OCI-LY3 (cell line): Measurements from ENCODE around the gene ZER1.

Source experiments
- H2AFZ ChIP-seq: fragments of 200-600, 300-600 bp; shearing (Covaris generic); 2 replicates; pipeline ENCODE4 v1.6.0; 2014; ENCODE audit warnings: antibody characterized with exemption, low read depth, low read length
- H3K27ac ChIP-seq: fragments of 200-600, 300-600 bp; sonication (generic); 2 replicates; pipeline ENCODE4 v1.5.1; 2014; ENCODE audit warnings: mild to moderate bottlenecking, low read length, moderate library complexity, mixed read lengths
- H3K27me3 ChIP-seq: fragments of 200-600, 300-600 bp; sonication (generic); 2 replicates; pipeline ENCODE4 v1.6.1; 2014; ENCODE audit warnings: low read depth, low read length, mixed read lengths
- H3K36me3 ChIP-seq: fragments of 200-600, 300-600 bp; sonication (generic); replicated peaks from 2 replicates; pipeline ENCODE3; 2014; ENCODE audit warnings: low read depth, low read length, mixed read lengths
- H3K4me1 ChIP-seq: fragments of 300-600, 200-600 bp; sonication (generic); 2 replicates; pipeline ENCODE4 v1.6.1; 2014; ENCODE audit warnings: low read length, mixed read lengths
- H3K4me2 ChIP-seq: fragments of 200-600, 300-600 bp; sonication (generic); 2 replicates; pipeline ENCODE4 v1.6.1; 2014; ENCODE audit warnings: low read length, mixed read lengths
- H3K4me3 ChIP-seq: fragments of 300-600, 200-600 bp; sonication (generic); 2 replicates; pipeline ENCODE4 v1.5.1; 2014; ENCODE audit warnings: antibody characterized with exemption, mild to moderate bottlenecking, low read length, moderate library complexity
- H3K79me2 ChIP-seq: fragments of 300-600, 200-600 bp; shearing (Covaris generic); 2 replicates; pipeline ENCODE4 v1.6.1; 2014; ENCODE audit warnings: mild to moderate bottlenecking, low read length, mixed read lengths
- H3K9ac ChIP-seq: fragments of 300-600, 200-600 bp; shearing (Covaris generic); 2 replicates; pipeline ENCODE4 v1.6.0; 2014; ENCODE audit warnings: mild to moderate bottlenecking, low read length, moderate library complexity
- H3K9me3 ChIP-seq: fragments of 200-600, 300-600 bp; shearing (Covaris generic); 2 replicates; pipeline ENCODE4 v1.6.1; 2014; ENCODE audit warnings: low read length, mixed read lengths; ENCODE audit not compliant: insufficient read depth
- H4K20me1 ChIP-seq: fragments of 200-600, 300-600 bp; sonication (generic); 2 replicates; pipeline ENCODE4 v1.6.1; 2016; ENCODE audit warnings: low read length, mixed read lengths; ENCODE audit not compliant: insufficient read depth
- EZH2phosphoT487 ChIP-seq: fragments of 200-600 bp; shearing (Covaris generic); IDR thresholded peaks from 2 replicates; pipeline ENCODE4 v1.6.1; 2018; ENCODE audit warnings: antibody characterized with exemption, mixed run types, low read depth
- TF ChIP-seq, protein P1 (sequence below): fragments of 200-600, 300-600 bp; sonication (generic); IDR thresholded peaks from 2 replicates; pipeline ENCODE4 v1.5.1; 2014; ENCODE audit warnings: antibody characterized with exemption, low read length, low read depth

Gene ZER1

GRCh38 chr9:128771094-128771721 lies 519 bp downstream of the ZER1 start:
- TF ChIP-seq EZH2phosphoT487 = no peak
- TF ChIP-seq, protein P1, sequence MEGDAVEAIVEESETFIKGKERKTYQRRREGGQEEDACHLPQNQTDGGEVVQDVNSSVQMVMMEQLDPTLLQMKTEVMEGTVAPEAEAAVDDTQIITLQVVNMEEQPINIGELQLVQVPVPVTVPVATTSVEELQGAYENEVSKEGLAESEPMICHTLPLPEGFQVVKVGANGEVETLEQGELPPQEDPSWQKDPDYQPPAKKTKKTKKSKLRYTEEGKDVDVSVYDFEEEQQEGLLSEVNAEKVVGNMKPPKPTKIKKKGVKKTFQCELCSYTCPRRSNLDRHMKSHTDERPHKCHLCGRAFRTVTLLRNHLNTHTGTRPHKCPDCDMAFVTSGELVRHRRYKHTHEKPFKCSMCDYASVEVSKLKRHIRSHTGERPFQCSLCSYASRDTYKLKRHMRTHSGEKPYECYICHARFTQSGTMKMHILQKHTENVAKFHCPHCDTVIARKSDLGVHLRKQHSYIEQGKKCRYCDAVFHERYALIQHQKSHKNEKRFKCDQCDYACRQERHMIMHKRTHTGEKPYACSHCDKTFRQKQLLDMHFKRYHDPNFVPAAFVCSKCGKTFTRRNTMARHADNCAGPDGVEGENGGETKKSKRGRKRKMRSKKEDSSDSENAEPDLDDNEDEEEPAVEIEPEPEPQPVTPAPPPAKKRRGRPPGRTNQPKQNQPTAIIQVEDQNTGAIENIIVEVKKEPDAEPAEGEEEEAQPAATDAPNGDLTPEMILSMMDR = no peak

GRCh38 chr9:128770286-128771030 lies 1.3 kb downstream of the ZER1 start:
- Histone ChIP-seq H3K27ac (no peak overlapping the region), H3K4me2 (peak overlapping the region; percentile 95), H3K79me2 (peaks cover 9% of the 10 kb centered on the region), H3K36me3 (no peaks in the 10 kb centered on the region), H2AFZ (no peak overlapping the region), H3K4me3 (peak overlapping the region; percentile 87), H4K20me1 (no peaks in the 10 kb centered on the region), H3K9ac (0 out of 2 replicates have a peak overlapping the region, but pooled peaks have one; percentile 67), H3K27me3 (no peaks in the 10 kb centered on the region), H3K9me3 (no peaks in the 10 kb centered on the region), H3K4me1 (peaks cover 12% of the 10 kb centered on the region)
- TF ChIP-seq EZH2phosphoT487 = no peak
- TF ChIP-seq, protein P1 = no peak

More at GRCh38 chr9:128771094-128771721, 519 bp downstream of the ZER1 start:
- H3K79me2 ChIP-seq = peaks cover 9% of the 10 kb centered on the region
- H3K4me2 ChIP-seq = peak overlapping the region; percentile 95
- H4K20me1 ChIP-seq = no peaks in the 10 kb centered on the region
- H3K4me3 ChIP-seq = peak overlapping the region; percentile 87
- H3K36me3 ChIP-seq = no peaks in the 10 kb centered on the region
- H2AFZ ChIP-seq = no peak overlapping the region; the same call in 1 of the 2 replicates
- peaks cover 9% of the 10 kb centered on the region for H3K4me1 ChIP-seq
- peak overlapping the region; percentile 67 for H3K9ac ChIP-seq
- H3K9me3 ChIP-seq = peaks cover 4% of the 10 kb centered on the region; the same call in 1 of the 2 replicates
- H3K27ac ChIP-seq = no peak overlapping the region
- no peaks in the 10 kb centered on the region for H3K27me3 ChIP-seq

DNA sequence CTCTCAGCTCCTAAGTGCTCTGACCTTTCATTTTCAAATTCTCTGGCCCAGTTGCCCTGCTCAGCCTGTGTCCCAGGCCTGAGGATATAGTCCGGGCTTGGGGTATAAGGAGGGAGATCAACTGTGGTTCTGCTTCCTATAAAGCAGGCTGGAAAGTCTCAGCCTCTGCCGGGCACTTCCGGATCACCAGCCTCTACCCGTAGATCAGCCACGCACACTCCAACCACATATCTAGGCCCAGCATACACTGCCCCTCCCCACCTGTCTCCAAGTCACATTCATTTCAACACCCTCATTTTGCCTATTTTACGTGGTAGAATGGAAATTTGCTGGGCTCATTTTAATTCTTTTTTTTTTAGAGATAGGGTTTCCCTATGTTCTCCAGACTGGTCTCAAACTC lies 3.1 kb downstream of the ZER1 start:
- Histone ChIP-seq H3K27ac (no peak overlapping the region), H3K79me2 (peaks cover 9% of the 10 kb centered on the region), H3K4me3 (no peak overlapping the region), H2AFZ (no peak overlapping the region), H3K27me3 (no peaks in the 10 kb centered on the region), H4K20me1 (no peaks in the 10 kb centered on the region), H3K4me1 (peaks cover 26% of the 10 kb centered on the region), H3K9me3 (no peaks in the 10 kb centered on the region), H3K4me2 (no peak overlapping the region), H3K36me3 (no peaks in the 10 kb centered on the region), H3K9ac (no peak overlapping the region)
- TF ChIP-seq, protein P1 = no peak
- TF ChIP-seq EZH2phosphoT487 = no peak

GRCh38 chr9:128765499-128765898 lies 6.2 kb downstream of the ZER1 start:
- peak overlapping the region; percentile 22 for H3K4me2 ChIP-seq
- no peaks in the 10 kb centered on the region for H4K20me1 ChIP-seq
- H3K9ac ChIP-seq = no peak overlapping the region
- H3K4me3 ChIP-seq = no peak overlapping the region
- H3K27ac ChIP-seq = no peak overlapping the region
- no peak for TF ChIP-seq EZH2phosphoT487
- TF ChIP-seq, protein P1 = no peak
- no peaks in the 10 kb centered on the region for H3K9me3 ChIP-seq
- no peaks in the 10 kb centered on the region for H3K27me3 ChIP-seq
- peaks cover 18% of the 10 kb centered on the region for H3K4me1 ChIP-seq
- H3K79me2 ChIP-seq = no peaks in the 10 kb centered on the region
- H2AFZ ChIP-seq = no peak overlapping the region
- no peaks in the 10 kb centered on the region for H3K36me3 ChIP-seq
